HepG2 (cell line): ENCODE measurements around the gene TSC1. TPM values are rescaled to one million over a fixed set of nuclear protein-coding genes. Genes with fewer than 3 reads are reported as not detected.
A peak's percentile ranks its signal among the peaks of the same experiment; 100 is the strongest.
"Not testable (repeated sequence)": the region's sequence is repeated elsewhere in the genome, so short reads cannot be mapped to it uniquely, and the experiment has no call there.

Source experiments
- ATAC-seq: fragments of 200-7000 bp; cut with Tn5 transposase; 3 replicates; pipeline ENCODE4 v1.9.1; 2020; ENCODE audit warnings: mild to moderate bottlenecking, moderate library complexity
- BruUV-seq: library from RNA; stranded (reverse); fragments of 400-500 nt; replicated peaks from 2 replicates; lab custom pipeline; 2021; lab: Mats Ljungman, UMichigan
- CTCF ChIA-PET: fragments of 300-600 bp; formaldehyde crosslinking; extraction: SDS; loops from one replicate; lab custom pipeline; 2021; ENCODE audit warnings: low total read pairs, inconsistent platforms, low intra/inter-chr PET ratio; lab: Yijun Ruan, JAX
- POLR2A ChIA-PET: fragments of 350-600 bp; sonication (Branson Sonifier 250); formaldehyde crosslinking; loops from one replicate; lab custom pipeline; 2020; ENCODE audit warnings: antibody characterized with exemption, inconsistent platforms; lab: Yijun Ruan, JAX
- DNase-seq: peaks from one replicate; pipeline ENCODE4 v3.0.0-alpha.2; 2015; ENCODE audit warnings: low spot score
- FAIRE-seq: peaks from 3 replicates; lab custom pipeline; 2011; peaks lifted over from hg19 to GRCh38; lab: Jason Lieb, UNC
- H2AFZ ChIP-seq: one replicate; pipeline ENCODE4 v1.6.1; 2011; ENCODE audit warnings: low read length, inconsistent platforms
- H3K27ac ChIP-seq: fragments of 300-600 bp; 3 replicates; pipeline ENCODE4 v1.8.0; 2011; ENCODE audit warnings: mixed run types, mild to moderate bottlenecking, mixed read lengths, low read length, inconsistent platforms; ENCODE audit not compliant: insufficient read depth; ENCODE audit errors: extremely low read length
- H3K27me3 ChIP-seq, 2 experiments: fragments of 200-600 bp in 1 of 2; 2 replicates in 1 of 2; 3 replicates in 1 of 2; pipeline versions ENCODE4 v1.6.0 to v1.8.0; 2011; ENCODE audit warnings: low read length in 2 of 2, mild to moderate bottlenecking in 2 of 2, moderate library complexity in 2 of 2, inconsistent platforms in 1 of 2; ENCODE audit not compliant: insufficient read depth in 2 of 2, control insufficient read depth in 1 of 2
- H3K36me3 ChIP-seq, 2 experiments: fragments of 200-600 bp in 1 of 2; replicated peaks in 1 of 2; 2 replicates in 1 of 2; 3 replicates in 1 of 2; pipeline versions ENCODE4 v1.5.1 to v1.8.0; 2011; ENCODE audit warnings: low read length in 2 of 2, inconsistent platforms in 1 of 2; ENCODE audit not compliant: insufficient read depth in 2 of 2, control insufficient read depth in 1 of 2
- H3K4me1 ChIP-seq: 2 replicates; pipeline ENCODE4 v1.5.1; 2012; ENCODE audit warnings: low read length, inconsistent platforms; ENCODE audit not compliant: insufficient read depth
- H3K4me2 ChIP-seq: 2 replicates; pipeline ENCODE4 v1.6.0; 2011; ENCODE audit warnings: low read depth, low read length, inconsistent platforms
- H3K4me3 ChIP-seq, 3 experiments: fragments of 200-600 bp in 1 of 3; sonication (generic), shearing (Covaris generic) in 1 of 3; replicated peaks in 1 of 3; 2 replicates each; pipeline ENCODE4 v1.5.1; 2011 to 2016; ENCODE audit warnings: low read length in 3 of 3, inconsistent platforms in 2 of 3, low read depth in 2 of 3, mild to moderate bottlenecking in 2 of 3, control low read depth in 1 of 3, mixed read lengths in 1 of 3; ENCODE audit not compliant: insufficient read depth in 1 of 3
- H3K79me2 ChIP-seq: one replicate; pipeline ENCODE4 v1.6.1; 2011; ENCODE audit warnings: low read length, inconsistent platforms; ENCODE audit not compliant: insufficient read depth
- H3K9ac ChIP-seq: 2 replicates; pipeline ENCODE4 v1.6.0; 2011; ENCODE audit warnings: mild to moderate bottlenecking, low read depth, low read length, inconsistent platforms; ENCODE audit not compliant: insufficient read depth
- H3K9me3 ChIP-seq: 2 replicates; pipeline ENCODE4 v1.5.1; 2012; ENCODE audit warnings: mild to moderate bottlenecking, low read length
- H4K20me1 ChIP-seq: 2 replicates; pipeline ENCODE4 v1.6.0; 2011; ENCODE audit warnings: inconsistent platforms, mild to moderate bottlenecking, low read length, moderate library complexity; ENCODE audit not compliant: insufficient read depth
- AKAP8 ChIP-seq: sonication (generic); formaldehyde crosslinking; IDR thresholded peaks from 2 replicates; pipeline ENCODE4 v1.5.1; 2020; ENCODE audit warnings: mild to moderate bottlenecking, missing genetic modification reagents
- CAMTA2 ChIP-seq: sonication (generic); formaldehyde crosslinking; IDR thresholded peaks from 2 replicates; pipeline ENCODE4 v1.4.0; 2020; ENCODE audit warnings: mild to moderate bottlenecking, missing genetic modification reagents, borderline replicate concordance
- FOXO1 ChIP-seq: sonication (generic); formaldehyde crosslinking; IDR thresholded peaks from 2 replicates; pipeline ENCODE4 v1.4.0; 2020; ENCODE audit warnings: missing genetic modification reagents
- NR2C2 ChIP-seq: sonication (generic); formaldehyde crosslinking; IDR thresholded peaks from 2 replicates; pipeline ENCODE4 v1.4.0; 2020; ENCODE audit warnings: missing genetic modification reagents, mild to moderate bottlenecking, moderate library complexity, borderline replicate concordance
- TERF1 ChIP-seq: sonication (generic); formaldehyde crosslinking; IDR thresholded peaks from 2 replicates; pipeline ENCODE4 v1.8.0; 2022; ENCODE audit warnings: mild to moderate bottlenecking, missing genetic modification reagents, moderate library complexity
- ZNF24 ChIP-seq: fragments of 450-650 bp; IDR thresholded peaks from 2 replicates; pipeline ENCODE4 v1.6.1; 2017; ENCODE audit warnings: antibody characterized with exemption, mild to moderate bottlenecking
- ZNF768 ChIP-seq: sonication (generic); formaldehyde crosslinking; IDR thresholded peaks from 2 replicates; pipeline ENCODE4 v1.4.0; 2020; ENCODE audit warnings: missing genetic modification reagents
- WGBS: methylation state at CpG from one replicate; pipeline ENCODE4 v1.1.6; 2017; ENCODE audit warnings: low lambda C conversion rate; 5-methylcytosine and 5-hydroxymethylcytosine counted together
- in situ Hi-C: cut with HindIII; loops from 2 replicates; pipeline ENCODE4 v1.10.0; 2017; ENCODE audit warnings: low pct_unique_long_range_greater_than_20kb; ENCODE audit not compliant: extremely low pct_ligation_motif_present
- intact Hi-C: fragments of 100-400 bp; cut with micrococcal nuclease; formaldehyde crosslinking; loops from one replicate; pipeline ENCODE4 v1.10.0; 2022; ENCODE audit not compliant: unreplicated experiment
- polyA plus RNA-seq, 8 experiments: library from polyadenylated mRNA; depleted of rRNA in 3 of 8; stranded (reverse) in 7 of 8; unstranded in 1 of 8; fragments of >200 nt; fragmentation: Illumina TruSeq in 4 of 8; extraction: Trizol in 4 of 8; gene quantifications; 2 replicates each; pipeline versions ENCODE4 v1.2.1 to v1.2.3, GENCODE V29; 2011 to 2016; ENCODE audit warnings: low read depth in 4 of 8, missing spikeins in 1 of 8, mixed read lengths in 1 of 8; ENCODE audit not compliant: insufficient read depth in 1 of 8
- total RNA-seq, 5 experiments: library from RNA; depleted of rRNA; stranded (reverse); fragments of >200 nt; fragmentation: Illumina TruSeq; extraction: Trizol; gene quantifications; 2 replicates each; pipeline ENCODE4 v1.2.3, GENCODE V29; 2016; ENCODE audit warnings: low read depth in 1 of 5

The TSC1 gene
- total and polyA plus RNA-seq, 2 of the 13 experiments (the other 11 are each of a cell fraction or from before 2014, with no cell fraction given): 31.6 to 66.1 TPM

GRCh38 chr9:132990781-132991180 lies 46.4 kb upstream of the TSC1 start:
- CTCF ChIA-PET: no interaction called here
- Histone ChIP-seq H3K4me2 (no peak overlapping the region), H3K4me1 (peaks cover 76% of the 10 kb centered on the region), H3K9ac (no peak overlapping the region), H3K27ac (no peak overlapping the region), H3K36me3 (no peaks in the 10 kb centered on the region), H3K79me2 (no peaks in the 10 kb centered on the region), H3K27me3 (peaks cover 5 to 34% of the 10 kb centered on the region in 2 experiments; a peak in 4 of 5 replicates), H3K4me3 (no peak overlapping the region), H2AFZ (no peak overlapping the region), H4K20me1 (no peaks in the 10 kb centered on the region; the same call in 1 of the 2 replicates), H3K9me3 (no peaks in the 10 kb centered on the region)
- no TSS peak for BruUV-seq
- ATAC-seq (no peak), DNase-seq (no peak), FAIRE-seq (no peak)
- no peak for TF ChIP-seq CAMTA2 (CRISPR knock-in tag)
- no peak for TF ChIP-seq TERF1 (CRISPR knock-in tag)
- TF ChIP-seq ZNF768 (CRISPR knock-in tag): peak; percentile 89; the same call in 1 of the 2 replicates
- TF ChIP-seq NR2C2: no peak
- no peak for TF ChIP-seq AKAP8
- TF ChIP-seq FOXO1 (CRISPR knock-in tag): no peak
- POLR2A ChIA-PET: no interaction called here
- intact Hi-C loops: loop anchor here (10.0 kb wide), 1 partner anchor 1454 kb away; no protein-coding TSS in a partner anchor
- 80% methylated on average over 4 of the region's 14 CpGs for WGBS
- in situ Hi-C loops: no loop called here

GRCh38 chr9:132989998-132990557 lies 45.7 kb upstream of the TSC1 start:
- H3K27ac ChIP-seq, DNase-seq, H3K9ac ChIP-seq, CTCF ChIA-PET, FAIRE-seq, H3K4me3 ChIP-seq, in situ Hi-C loops, H3K4me2 ChIP-seq, H2AFZ ChIP-seq, H4K20me1 ChIP-seq, H3K79me2 ChIP-seq: not testable (repeated sequence)
- Histone ChIP-seq H3K4me1 (peaks cover 69% of the 10 kb centered on the region), H3K27me3 (peaks cover 5 to 33% of the 10 kb centered on the region in 2 experiments; a peak in 3 of 5 replicates)
- intact Hi-C loops: loop anchor here (10.0 kb wide), 1 partner anchor 1455 kb away; no protein-coding TSS in a partner anchor
- peak; percentile 98 for TF ChIP-seq ZNF24
- TF ChIP-seq, all 625 proteins: peak for 1; not testable (repeated sequence) for 624
- ATAC-seq, H3K9me3 ChIP-seq, POLR2A ChIA-PET, BruUV-seq, H3K36me3 ChIP-seq: not testable (repeated sequence)
- WGBS: 54% methylated on average over 3 of the region's 4 CpGs
